NT2/D1 (cell line): ENCODE results near the gene NFU1.

Experiments used
- SUZ12 ChIP-seq: IDR thresholded peaks from 2 replicates; pipeline ENCODE4 v1.6.1; 2011; ENCODE audit not compliant: insufficient read length, insufficient read depth; ENCODE audit errors: extremely low read depth
- YY1 ChIP-seq: IDR thresholded peaks from 2 replicates; pipeline ENCODE4 v1.6.1; 2011; ENCODE audit not compliant: insufficient read length, insufficient read depth
- ZNF274 ChIP-seq: IDR thresholded peaks from 2 replicates; pipeline ENCODE4 v1.6.1; 2011; ENCODE audit warnings: mild to moderate bottlenecking, low read depth, low read length

DNA sequence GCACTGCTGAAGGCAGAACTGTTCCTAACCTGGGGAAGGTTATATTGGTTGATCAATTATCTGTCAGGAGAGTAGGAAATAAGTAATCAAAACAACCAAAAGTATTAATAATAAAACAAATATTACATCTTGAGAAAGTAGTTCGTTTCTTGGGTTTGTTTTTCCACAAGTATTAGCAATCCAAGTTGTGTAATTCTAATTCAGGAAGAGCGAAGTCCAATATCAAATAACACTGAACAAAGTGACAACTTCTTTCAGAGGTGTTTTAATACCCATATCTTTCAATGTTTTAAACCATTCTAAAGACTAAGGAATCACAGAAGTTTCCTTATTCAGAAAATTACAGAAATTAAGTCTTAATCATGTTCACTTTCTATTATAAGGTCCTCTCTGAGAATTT is 34.6 kb upstream of the NFU1 start:
- no peak for TF ChIP-seq YY1
- TF ChIP-seq SUZ12 = no peak
- TF ChIP-seq ZNF274 = no peak
